Osteocyte (in vitro differentiated cells): ENCODE measurements around the gene FKBP10. TPM values are rescaled to one million over a fixed set of nuclear protein-coding genes. Genes with fewer than 3 reads are reported as not detected.
"Not testable (repeated sequence)": the region's sequence is repeated elsewhere in the genome, so short reads cannot be mapped to it uniquely, and the experiment has no call there.

Experiments
- DNase-seq: peaks from one replicate; pipeline ENCODE4 v3.0.0; 2021; ENCODE audit warnings: mixed read lengths; ENCODE audit not compliant: unreplicated experiment; ENCODE audit errors: extremely low spot score
- H3K27ac Mint-ChIP-seq: one replicate; pipeline ENCODE4 v1.8.0; 2021; ENCODE audit warnings: mild to moderate bottlenecking, mixed read lengths; ENCODE audit not compliant: unreplicated experiment
- H3K27me3 Mint-ChIP-seq: one replicate; pipeline ENCODE4 v1.8.0; 2021; ENCODE audit warnings: mixed read lengths; ENCODE audit not compliant: unreplicated experiment
- H3K36me3 Mint-ChIP-seq: one replicate; pipeline ENCODE4 v1.8.0; 2021; ENCODE audit warnings: mixed read lengths; ENCODE audit not compliant: unreplicated experiment
- H3K4me1 Mint-ChIP-seq: one replicate; pipeline ENCODE4 v1.8.0; 2021; ENCODE audit warnings: mixed read lengths; ENCODE audit not compliant: unreplicated experiment
- H3K4me3 Mint-ChIP-seq: one replicate; pipeline ENCODE4 v1.8.0; 2021; ENCODE audit warnings: mild to moderate bottlenecking, moderate library complexity, mixed read lengths; ENCODE audit not compliant: unreplicated experiment
- H3K9me3 Mint-ChIP-seq: one replicate; pipeline ENCODE4 v1.8.0; 2021; ENCODE audit warnings: mixed read lengths; ENCODE audit not compliant: unreplicated experiment
- total RNA-seq: library from RNA; stranded (reverse); gene quantifications from 2 replicates; pipeline ENCODE4 v1.2.1, GENCODE V29; 2021
- TF ChIP-seq, protein P1 (sequence below): fragments of 200-600 bp; sonication (generic); IDR thresholded peaks from 2 replicates; pipeline ENCODE4 v1.5.0; 2021; ENCODE audit warnings: antibody characterized with exemption, mild to moderate bottlenecking, moderate library complexity

FKBP10 gene
- total RNA-seq, 1 donor from 2014 or later, result 426 TPM

DNA sequence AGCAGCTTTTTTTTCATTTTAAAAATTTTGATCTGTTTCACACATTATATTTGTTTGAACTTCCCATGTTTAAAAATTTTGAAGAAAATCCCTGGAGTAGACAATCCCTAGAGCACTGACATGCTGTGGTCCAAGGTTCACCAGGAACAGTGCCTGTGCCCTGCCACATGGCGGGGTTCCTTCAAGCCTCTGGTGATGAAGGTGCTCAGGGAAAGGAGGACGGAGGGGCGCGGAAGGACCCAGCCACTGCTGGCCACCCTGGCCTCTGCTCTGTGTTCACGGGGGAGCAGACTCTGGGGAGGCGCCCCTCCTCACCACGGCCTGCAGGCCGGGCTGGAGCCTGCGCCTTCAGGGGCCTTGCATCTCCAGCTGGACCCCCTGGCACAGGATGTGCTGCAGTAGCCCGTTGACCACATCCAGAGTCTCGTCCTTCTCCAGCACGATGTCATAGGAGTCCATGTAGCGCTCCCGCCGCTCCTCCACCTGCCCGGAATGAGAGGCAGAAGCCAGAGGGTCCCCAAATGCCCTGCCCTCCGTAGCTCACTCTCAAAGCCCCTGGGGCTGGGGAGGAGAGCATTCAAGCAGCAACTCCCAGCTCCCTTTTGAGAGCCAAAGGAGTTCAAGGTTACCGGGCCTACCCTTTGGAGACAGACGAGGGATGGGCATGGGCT, 12.5 kb downstream of the FKBP10 start:
- Mint-ChIP-seq H3K27me3 (no peaks in the 10 kb centered on the region), H3K27ac (no peak overlapping the region), H3K4me3 (no peak overlapping the region), H3K36me3 (peaks cover 14% of the 10 kb centered on the region), H3K4me1 (no peaks in the 10 kb centered on the region), H3K9me3 (no peaks in the 10 kb centered on the region)
- DNase-seq, result no peak
- TF ChIP-seq, protein P1, sequence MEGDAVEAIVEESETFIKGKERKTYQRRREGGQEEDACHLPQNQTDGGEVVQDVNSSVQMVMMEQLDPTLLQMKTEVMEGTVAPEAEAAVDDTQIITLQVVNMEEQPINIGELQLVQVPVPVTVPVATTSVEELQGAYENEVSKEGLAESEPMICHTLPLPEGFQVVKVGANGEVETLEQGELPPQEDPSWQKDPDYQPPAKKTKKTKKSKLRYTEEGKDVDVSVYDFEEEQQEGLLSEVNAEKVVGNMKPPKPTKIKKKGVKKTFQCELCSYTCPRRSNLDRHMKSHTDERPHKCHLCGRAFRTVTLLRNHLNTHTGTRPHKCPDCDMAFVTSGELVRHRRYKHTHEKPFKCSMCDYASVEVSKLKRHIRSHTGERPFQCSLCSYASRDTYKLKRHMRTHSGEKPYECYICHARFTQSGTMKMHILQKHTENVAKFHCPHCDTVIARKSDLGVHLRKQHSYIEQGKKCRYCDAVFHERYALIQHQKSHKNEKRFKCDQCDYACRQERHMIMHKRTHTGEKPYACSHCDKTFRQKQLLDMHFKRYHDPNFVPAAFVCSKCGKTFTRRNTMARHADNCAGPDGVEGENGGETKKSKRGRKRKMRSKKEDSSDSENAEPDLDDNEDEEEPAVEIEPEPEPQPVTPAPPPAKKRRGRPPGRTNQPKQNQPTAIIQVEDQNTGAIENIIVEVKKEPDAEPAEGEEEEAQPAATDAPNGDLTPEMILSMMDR, result no peak

DNA sequence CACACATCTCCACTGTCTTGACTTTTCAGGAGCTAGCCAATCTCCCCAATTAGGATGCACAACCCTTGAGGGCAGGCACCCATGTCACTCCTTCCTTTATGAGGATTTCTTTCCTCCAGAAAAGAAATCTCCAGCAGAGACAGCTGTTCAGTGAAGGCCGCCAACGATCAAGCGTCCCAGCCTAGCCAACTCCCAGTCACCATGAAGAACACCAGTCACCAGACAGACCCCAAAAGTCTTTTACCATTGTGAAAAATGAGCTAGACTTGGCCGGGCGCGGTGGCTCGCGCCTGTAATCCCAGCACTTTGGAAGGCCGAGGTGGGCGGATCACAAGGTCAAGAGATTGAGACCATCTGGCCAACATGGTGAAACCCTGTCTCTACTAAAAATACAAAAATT, 17.2 kb downstream of the FKBP10 start:
- not testable (repeated sequence) for H3K9me3 Mint-ChIP-seq, H3K4me3 Mint-ChIP-seq, H3K27ac Mint-ChIP-seq, DNase-seq, H3K27me3 Mint-ChIP-seq, H3K4me1 Mint-ChIP-seq
- peaks cover 24% of the 10 kb centered on the region for H3K36me3 Mint-ChIP-seq

DNA sequence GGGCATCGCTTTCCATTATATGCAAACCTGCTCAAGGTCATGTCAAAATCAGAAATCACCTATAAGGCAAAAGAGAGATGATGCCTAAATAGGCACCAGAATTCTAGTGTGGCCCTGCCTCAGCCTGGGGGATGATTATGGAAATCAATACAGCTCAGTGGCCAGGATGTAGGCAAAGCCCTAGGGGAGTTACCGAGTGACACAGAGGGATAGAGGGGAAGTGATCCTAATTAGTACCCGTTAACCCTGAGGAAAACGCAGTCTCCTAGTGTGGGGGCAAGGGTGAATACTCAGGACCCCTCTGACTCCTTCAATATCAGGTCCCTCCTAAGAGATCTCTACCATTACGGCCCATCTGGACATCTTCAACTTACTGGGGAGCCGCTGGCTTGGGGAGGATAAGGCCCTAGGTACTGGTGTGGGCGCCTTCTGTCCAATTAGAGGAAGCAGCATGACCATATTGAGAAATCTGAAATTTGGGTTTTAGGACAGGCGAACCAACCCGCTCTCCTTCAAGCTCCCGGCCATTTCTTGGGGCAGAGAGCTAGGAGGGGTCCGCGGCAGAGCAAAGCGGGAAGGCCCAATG, 22.5 kb downstream of the FKBP10 start:
- Mint-ChIP-seq H3K27me3 (no peaks in the 10 kb centered on the region), H3K4me3 (peak overlapping the region; percentile 78), H3K9me3 (no peaks in the 10 kb centered on the region), H3K4me1 (peaks cover 15% of the 10 kb centered on the region), H3K27ac (no peak overlapping the region), H3K36me3 (peaks cover 12% of the 10 kb centered on the region)
- no peak for DNase-seq
- TF ChIP-seq, protein P1, result no peak

DNA sequence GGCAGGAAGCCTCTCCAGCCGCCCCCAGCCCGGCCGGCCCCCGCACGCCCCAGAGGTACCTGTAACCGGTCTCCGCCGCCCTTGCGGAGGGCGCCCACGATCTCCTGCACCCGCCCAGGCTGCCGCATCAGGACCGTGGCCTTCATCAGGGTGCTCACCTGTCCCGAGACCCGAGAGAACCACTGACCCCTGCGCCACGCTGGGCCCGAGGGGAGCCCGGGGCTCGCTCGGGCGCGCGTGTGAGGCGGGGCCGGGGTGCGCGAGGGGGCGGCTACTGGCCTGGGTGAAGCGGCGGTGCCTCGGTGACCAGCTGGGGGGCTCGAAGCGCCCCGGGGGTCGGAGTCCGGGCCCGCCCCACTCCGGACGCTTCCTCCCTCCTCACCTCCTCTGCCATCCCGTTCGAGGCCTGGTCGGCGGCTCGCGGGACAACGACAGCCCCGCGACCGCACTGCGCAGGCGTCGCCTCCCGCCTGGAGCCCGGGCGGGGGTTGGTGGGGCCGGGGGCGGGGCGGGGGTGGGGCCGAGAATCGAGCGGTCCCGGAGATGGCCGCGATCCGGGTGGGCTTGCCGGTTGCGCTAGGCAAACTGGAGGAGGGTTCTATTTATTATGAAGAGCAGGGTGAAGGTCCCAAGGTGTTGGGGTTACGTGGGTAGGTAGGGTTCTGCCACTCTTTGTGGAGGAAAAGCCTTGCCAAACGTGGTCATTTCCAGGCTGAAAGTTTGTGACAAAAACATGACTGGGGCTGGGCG, 23.2 kb downstream of the FKBP10 start, which contains the start of gene NT5C3B:
NT5C3B (minus strand) TSS at position 433 of the 750 bp plus-strand sequence; CDS start at position 394, 39 bp downstream.
- Mint-ChIP-seq H3K4me1 (peaks cover 15% of the 10 kb centered on the region), H3K9me3 (no peaks in the 10 kb centered on the region), H3K4me3 (peak within 1 kb of the TSS; percentile 78), H3K36me3 (peaks cover 8% of the 10 kb centered on the region), H3K27ac (peak within 1 kb of the TSS; percentile 50), H3K27me3 (no peaks in the 10 kb centered on the region)
- no peak for DNase-seq
- TF ChIP-seq, protein P1, result no peak

DNA sequence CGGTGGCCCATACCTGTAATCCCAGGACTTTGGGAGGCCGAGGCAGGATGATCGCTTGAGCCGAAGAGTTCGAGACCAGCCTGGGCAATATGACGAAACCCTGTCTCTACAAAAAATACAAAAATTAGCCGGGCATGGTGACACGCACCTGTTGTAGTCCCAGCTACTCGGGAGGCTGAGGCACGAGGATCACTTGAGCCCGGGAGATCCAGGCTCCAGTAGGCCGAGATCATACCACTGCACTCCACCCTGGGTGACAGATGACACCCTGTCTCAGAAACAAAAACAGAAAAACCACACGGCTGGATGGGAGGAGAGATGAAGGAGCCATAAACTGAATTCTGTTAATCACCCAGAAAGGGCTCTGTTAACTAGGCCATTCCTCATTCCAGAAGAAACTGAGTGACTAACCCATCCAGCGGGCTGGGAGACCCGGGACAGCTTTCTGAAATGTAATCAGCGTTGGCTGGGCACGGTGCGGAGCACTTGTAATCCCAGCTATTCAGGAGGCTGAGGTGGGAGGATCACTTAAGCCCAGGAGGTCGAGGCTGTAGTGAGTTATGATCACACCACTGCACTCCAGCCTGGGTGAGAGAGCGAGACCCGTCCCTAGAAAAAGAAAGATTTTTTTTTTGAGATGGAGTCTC, 23.9 kb downstream of the FKBP10 start:
- DNase-seq, result no peak

More for the DNA sequence above, 23.9 kb downstream of the FKBP10 start:
- peaks cover 15% of the 10 kb centered on the region for H3K4me1 Mint-ChIP-seq
- TF ChIP-seq, protein P1, result no peak
- no peaks in the 10 kb centered on the region for H3K27me3 Mint-ChIP-seq
- H3K36me3 Mint-ChIP-seq, result peaks cover 5% of the 10 kb centered on the region
- H3K9me3 Mint-ChIP-seq, result no peaks in the 10 kb centered on the region
- H3K4me3 Mint-ChIP-seq, result peak overlapping the region; percentile 78
- peak overlapping the region; percentile 50 for H3K27ac Mint-ChIP-seq
